Activated naive CD4-positive, alpha-beta T cell treated with anti-CD3 and anti-CD28 coated beads, Interleukin-2, amount 50 U/mL, for 72 hours (primary cell): ENCODE data around the gene FKBP2. TPM values are rescaled to one million over a fixed set of nuclear protein-coding genes. Genes with fewer than 3 reads are reported as not detected.

Source experiments
- ATAC-seq, 2 donors: fragments of 150-1000 bp; cut with Tn5 transposase; 2 replicates each; pipeline ENCODE4 v1.10.0; 2021; ENCODE audit warnings: mild to moderate bottlenecking in 2 of 2, moderate library complexity in 2 of 2
- DNase-seq, 2 donors: peaks; one replicate each; pipeline ENCODE4 v3.0.0; 2021 to 2022; ENCODE audit warnings: low spot score in 2 of 2
- H3K27ac Mint-ChIP-seq, 2 donors: one replicate each; pipeline ENCODE4 v1.8.0; 2022; ENCODE audit warnings: mild to moderate bottlenecking in 2 of 2, mixed read lengths in 2 of 2
- H3K36me3 Mint-ChIP-seq, 2 donors: one replicate each; pipeline ENCODE4 v1.8.0; 2022; ENCODE audit warnings: mixed read lengths in 2 of 2
- H3K9me3 Mint-ChIP-seq, 2 donors: one replicate each; pipeline ENCODE4 v1.8.0; 2022; ENCODE audit warnings: mixed read lengths in 2 of 2
- total RNA-seq, 2 donors: library from RNA; stranded (reverse); gene quantifications; one replicate each; pipeline ENCODE4 v1.2.3, GENCODE V29; 2022

Gene FKBP2
- total RNA-seq, 2 donors from 2014 or later, result 27.7 to 36.0 TPM

GRCh38 chr11:64210301-64211020 lies 30.4 kb upstream of the FKBP2 start:
- Mint-ChIP-seq H3K9me3 (no peaks in the 10 kb centered on the region), H3K27ac (peak overlapping the region; percentile 90 to 97), H3K36me3 (peaks cover 32 to 46% of the 10 kb centered on the region in 2 donors)
- DNase-seq, result no peak
- no peak for ATAC-seq

DNA sequence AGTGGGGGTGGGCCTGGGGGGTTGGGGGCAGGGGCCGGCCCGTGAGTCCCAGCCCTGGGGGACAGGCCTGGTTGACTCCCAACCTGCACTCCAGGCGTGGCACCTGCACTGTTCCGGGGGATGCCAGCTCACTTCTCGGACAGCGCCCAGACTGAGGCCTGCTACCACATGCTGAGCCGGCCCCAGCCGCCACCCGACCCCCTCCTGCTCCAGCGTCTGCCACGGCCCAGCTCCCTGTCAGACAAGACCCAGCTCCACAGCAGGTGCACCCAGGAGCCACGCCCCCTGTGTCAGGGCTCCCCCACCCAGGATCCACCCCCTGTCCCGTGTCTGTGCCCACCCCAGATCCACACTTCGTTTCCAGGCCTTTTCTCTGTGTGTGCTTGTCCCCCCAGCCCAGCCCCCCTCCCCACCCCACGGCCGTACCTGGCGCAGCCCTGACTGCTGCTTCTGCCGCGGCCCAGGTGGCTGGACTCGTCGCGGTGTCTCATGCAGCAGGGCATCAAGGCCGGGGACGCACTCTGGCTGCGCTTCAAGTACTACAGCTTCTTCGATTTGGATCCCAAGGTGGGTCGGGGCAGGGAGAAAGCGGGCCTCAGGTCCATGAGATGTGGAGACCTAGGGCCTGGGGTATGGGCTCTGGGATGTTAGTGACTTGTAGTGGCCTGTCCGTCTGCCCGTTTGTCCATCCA lies 29.6 kb upstream of the FKBP2 start:
- H3K36me3 Mint-ChIP-seq, result peaks cover 30 to 46% of the 10 kb centered on the region in 2 donors
- DNase-seq (no peak), ATAC-seq (no peak)
- H3K9me3 Mint-ChIP-seq, result no peaks in the 10 kb centered on the region
- H3K27ac Mint-ChIP-seq, result peak overlapping the region in 1 of 2 donors; percentile 72

DNA sequence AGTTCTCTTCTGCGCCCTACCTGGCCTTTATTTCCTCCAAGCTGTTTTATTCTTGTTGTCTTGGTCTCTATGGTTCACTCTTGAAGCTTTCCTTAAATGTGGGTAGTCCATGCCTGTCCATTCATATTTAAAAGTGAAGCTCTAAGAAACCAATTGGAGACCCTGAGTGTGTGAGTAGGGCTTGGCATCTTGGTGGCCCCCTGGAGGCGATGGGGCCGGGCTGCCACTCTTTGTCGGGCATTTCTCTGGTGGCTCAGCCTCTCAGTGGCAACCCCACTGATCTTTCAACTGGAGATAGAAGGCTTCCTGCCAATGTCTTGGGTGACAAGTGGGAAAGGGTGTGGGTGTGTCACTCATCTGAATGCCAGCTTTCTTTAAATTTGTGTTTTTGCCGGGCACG lies 24.0 kb upstream of the FKBP2 start:
- ATAC-seq (no peak), DNase-seq (no peak)
- no peaks in the 10 kb centered on the region for H3K9me3 Mint-ChIP-seq
- H3K27ac Mint-ChIP-seq, result no peak overlapping the region
- H3K36me3 Mint-ChIP-seq, result peaks cover 19 to 20% of the 10 kb centered on the region in 2 donors

GRCh38 chr11:64218628-64219353 lies 22.1 kb upstream of the FKBP2 start:
- DNase-seq, result no peak
- ATAC-seq, result no peak
- H3K9me3 Mint-ChIP-seq, result no peaks in the 10 kb centered on the region
- H3K36me3 Mint-ChIP-seq, result peaks cover 8% of the 10 kb centered on the region in 2 donors
- H3K27ac Mint-ChIP-seq, result peak overlapping the region; percentile 62 to 70

DNA sequence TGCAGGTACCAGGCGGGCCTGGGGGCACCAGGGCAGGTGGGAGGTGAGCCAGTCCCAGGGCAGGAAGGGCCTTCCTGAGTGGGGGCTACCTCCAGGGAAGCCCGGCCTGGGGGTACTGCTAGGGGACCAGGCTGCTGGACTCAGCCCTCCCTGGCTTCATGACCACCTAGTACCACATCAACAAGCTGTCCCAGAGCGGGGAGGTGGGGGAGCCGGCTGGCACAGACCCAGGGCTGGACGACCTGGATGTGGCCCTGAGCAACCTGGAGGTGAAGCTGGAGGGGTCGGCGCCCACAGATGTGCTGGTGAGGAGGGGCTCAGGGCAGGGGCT lies 21.6 kb upstream of the FKBP2 start:
- Mint-ChIP-seq H3K36me3 (peaks cover 8% of the 10 kb centered on the region in 2 donors), H3K9me3 (no peaks in the 10 kb centered on the region), H3K27ac (peak overlapping the region in 1 of 2 donors; percentile 70)
- no peak for DNase-seq
- peak in 1 of 2 donors; percentile 1 for ATAC-seq

- Mint-ChIP-seq H3K27ac (no peak overlapping the region), H3K9me3 (no peaks in the 10 kb centered on the region), H3K36me3 (peaks cover 7 to 8% of the 10 kb centered on the region in 2 donors)
- DNase-seq (no peak), ATAC-seq (peak in 1 of 2 donors; percentile 15)
These were observed 21.1 kb upstream of the FKBP2 start for GRCh38 chr11:64219755-64220154.

DNA sequence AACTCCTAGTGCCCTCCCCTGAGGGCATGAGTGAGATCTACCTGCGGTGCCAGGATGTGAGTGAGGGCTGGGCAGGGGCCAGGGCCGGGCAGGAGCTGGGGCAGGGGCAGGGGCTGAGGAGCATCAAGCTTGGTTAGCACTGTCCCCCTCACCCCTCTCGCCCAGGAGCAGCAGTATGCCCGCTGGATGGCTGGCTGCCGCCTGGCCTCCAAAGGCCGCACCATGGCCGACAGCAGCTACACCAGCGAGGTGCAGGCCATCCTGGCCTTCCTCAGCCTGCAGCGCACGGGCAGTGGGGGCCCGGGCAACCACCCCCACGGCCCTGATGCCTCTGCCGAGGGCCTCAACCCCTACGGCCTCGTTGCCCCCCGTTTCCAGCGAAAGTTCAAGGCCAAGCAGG lies 20.6 kb upstream of the FKBP2 start:
- H3K36me3 Mint-ChIP-seq, result peaks cover 1 to 8% of the 10 kb centered on the region in 2 donors
- H3K27ac Mint-ChIP-seq, result no peak overlapping the region
- DNase-seq (no peak), ATAC-seq (no peak)
- H3K9me3 Mint-ChIP-seq, result no peaks in the 10 kb centered on the region

GRCh38 chr11:64220798-64221197 lies 20.1 kb upstream of the FKBP2 start:
- H3K27ac Mint-ChIP-seq, result peak overlapping the region in 1 of 2 donors; percentile 32
- peaks cover 0 to 8% of the 10 kb centered on the region in 2 donors for H3K36me3 Mint-ChIP-seq
- no peaks in the 10 kb centered on the region for H3K9me3 Mint-ChIP-seq
- ATAC-seq (no peak), DNase-seq (no peak)

DNA sequence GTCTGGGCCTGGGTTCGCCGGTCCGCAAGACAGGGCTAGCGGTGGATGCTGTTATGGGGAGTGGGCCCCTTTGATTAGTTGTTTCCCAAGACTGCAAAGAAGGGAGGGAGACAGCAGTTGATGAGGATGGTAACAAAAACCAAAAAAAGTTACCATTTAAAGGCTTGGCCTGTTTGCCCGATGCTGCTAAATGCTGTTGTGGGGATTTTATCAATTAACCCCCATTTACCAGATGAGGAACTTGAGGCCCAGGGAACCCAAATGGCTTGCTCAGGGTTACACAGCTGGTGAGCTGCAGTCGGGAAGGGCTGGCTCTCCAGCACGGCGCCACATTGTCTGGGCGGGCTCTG lies 18.3 kb upstream of the FKBP2 start:
- ATAC-seq, result no peak
- Mint-ChIP-seq H3K36me3 (peaks cover 8% of the 10 kb centered on the region in 2 donors), H3K9me3 (no peaks in the 10 kb centered on the region), H3K27ac (peak overlapping the region in 1 of 2 donors; percentile 78)
- no peak for DNase-seq

DNA sequence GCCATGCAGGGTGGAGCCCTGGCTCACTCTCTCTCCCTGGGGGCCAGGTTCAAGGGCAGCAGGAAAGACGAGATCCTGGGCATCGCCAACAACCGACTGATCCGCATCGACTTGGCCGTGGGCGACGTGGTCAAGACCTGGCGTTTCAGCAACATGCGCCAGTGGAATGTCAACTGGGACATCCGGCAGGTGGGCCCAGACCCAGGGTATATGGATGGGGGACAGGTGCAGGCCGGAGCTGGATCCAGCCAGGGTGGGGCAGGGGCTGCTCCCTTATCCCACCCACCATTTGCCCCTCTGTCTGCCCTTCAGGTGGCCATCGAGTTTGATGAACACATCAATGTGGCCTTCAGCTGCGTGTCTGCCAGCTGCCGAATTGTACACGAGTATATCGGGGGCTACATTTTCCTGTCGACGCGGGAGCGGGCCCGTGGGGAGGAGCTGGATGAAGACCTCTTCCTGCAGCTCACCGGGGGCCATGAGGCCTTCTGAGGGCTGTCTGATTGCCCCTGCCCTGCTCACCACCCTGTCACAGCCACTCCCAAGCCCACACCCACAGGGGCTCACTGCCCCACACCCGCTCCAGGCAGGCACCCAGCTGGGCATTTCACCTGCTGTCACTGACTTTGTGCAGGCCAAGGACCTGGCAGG lies 17.8 kb upstream of the FKBP2 start:
- peak overlapping the region in 1 of 2 donors; percentile 78 for H3K27ac Mint-ChIP-seq
- H3K36me3 Mint-ChIP-seq, result peaks cover 8% of the 10 kb centered on the region in 2 donors
- no peak for DNase-seq
- no peaks in the 10 kb centered on the region for H3K9me3 Mint-ChIP-seq
- no peak for ATAC-seq

GRCh38 chr11:64224151-64224890 lies 16.6 kb upstream of the FKBP2 start:
- Mint-ChIP-seq H3K27ac (peak overlapping the region; percentile 78 to 84), H3K36me3 (peaks cover 0 to 8% of the 10 kb centered on the region in 2 donors), H3K9me3 (no peaks in the 10 kb centered on the region)
- DNase-seq, result no peak
- ATAC-seq, result no peak

GRCh38 chr11:64224891-64225607 lies 15.8 kb upstream of the FKBP2 start:
- Mint-ChIP-seq H3K27ac (peak overlapping the region; percentile 60 to 92), H3K36me3 (peaks cover 0 to 8% of the 10 kb centered on the region in 2 donors), H3K9me3 (no peaks in the 10 kb centered on the region)
- ATAC-seq (no peak), DNase-seq (no peak)

DNA sequence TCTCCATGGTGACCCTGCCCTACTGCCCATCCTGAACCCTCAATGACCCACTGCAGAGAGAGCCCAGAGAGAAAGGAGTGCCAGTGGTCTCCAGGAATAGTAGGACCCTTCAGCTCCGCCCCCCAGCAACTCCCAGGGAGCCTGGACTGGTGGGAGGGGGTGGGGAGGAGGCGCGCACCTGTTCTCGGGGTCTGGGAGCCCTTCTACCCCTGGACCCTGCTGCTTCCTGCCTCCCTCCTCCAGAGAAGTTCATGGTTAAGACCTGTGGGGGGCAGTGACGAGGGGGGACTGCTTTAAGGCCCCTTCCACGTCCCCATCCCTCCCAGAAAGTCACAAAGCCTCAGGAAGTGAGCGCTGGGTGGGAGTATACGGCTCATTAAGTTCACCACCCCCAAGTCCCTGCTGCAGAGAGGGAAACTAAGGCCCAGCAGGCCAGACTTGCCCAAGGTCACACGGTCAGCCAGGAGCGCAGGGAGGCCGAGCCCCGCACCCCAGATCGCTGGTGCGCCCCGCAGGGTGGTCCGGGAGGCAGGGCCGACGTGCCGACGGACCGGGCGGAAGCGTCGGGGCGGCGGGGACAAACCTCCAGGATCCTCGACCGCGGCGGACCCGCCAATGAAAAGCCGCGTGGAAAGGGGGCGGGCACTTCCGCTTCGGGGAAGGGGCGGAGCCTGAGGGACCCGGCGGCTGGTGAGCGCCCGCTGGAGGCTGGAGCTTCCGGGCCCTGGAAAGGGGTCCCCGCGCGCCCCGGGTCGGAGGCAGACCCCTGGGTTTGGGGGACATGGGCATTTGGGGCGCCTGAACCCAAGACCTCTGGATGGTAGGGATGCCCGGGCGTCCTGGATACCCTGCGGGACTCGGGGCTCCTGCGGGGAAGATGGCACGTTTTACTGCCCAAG lies 15.0 kb upstream of the FKBP2 start, which contains the start of the genes NUDT22 and TRPT1:
Gene NUDT22, plus strand, starts transcription at position 667 of the 899 bp plus-strand sequence. CDS start 379 bp downstream, outside the sequence.
Gene TRPT1, minus strand, starts transcription at position 579 of the 899 bp plus-strand sequence. Its CDS starts 326 bp downstream, at position 253.
- DNase-seq, result peak; percentile 91 to 98
- peak; percentile 72 to 75 for ATAC-seq
- Mint-ChIP-seq H3K36me3 (peaks cover 0 to 8% of the 10 kb centered on the region in 2 donors), H3K27ac (peak within 1 kb of the TSS; percentile 74 to 92), H3K9me3 (no peaks in the 10 kb centered on the region)

GRCh38 chr11:64226507-64227051 lies 14.3 kb upstream of the FKBP2 start:
- no peaks in the 10 kb centered on the region for H3K9me3 Mint-ChIP-seq
- peak; percentile 68 to 70 for ATAC-seq

More at GRCh38 chr11:64226507-64227051, 14.3 kb upstream of the FKBP2 start:
- H3K36me3 Mint-ChIP-seq, result peaks cover 0 to 8% of the 10 kb centered on the region in 2 donors
- peak; percentile 66 to 88 for DNase-seq
- peak overlapping the region; percentile 74 to 92 for H3K27ac Mint-ChIP-seq
